HCT116 (cell line): ENCODE results near the gene ATP8B3. TPM values are rescaled to one million over a fixed set of nuclear protein-coding genes. Genes with fewer than 3 reads are reported as not detected.

Experiments
- ATAC-seq: fragments of 200-7000 bp; cut with Tn5 transposase; 2 replicates; pipeline ENCODE4 v1.9.1; 2020; ENCODE audit warnings: mild to moderate bottlenecking, moderate library complexity
- BruUV-seq: library from RNA; stranded (reverse); fragments of 400-500 nt; replicated peaks from 2 replicates; lab custom pipeline; 2021; lab: Mats Ljungman, UMichigan
- CTCF ChIA-PET: fragments of 300-600 bp; sonication (Branson Sonifier 250); formaldehyde crosslinking; loops from one replicate; lab custom pipeline; 2021; ENCODE audit warnings: antibody characterized with exemption; lab: Charles Lee
- POLR2A ChIA-PET: fragments of 300-600, 350-600 bp; sonication (Branson Sonifier 250); formaldehyde crosslinking; loops from one replicate; lab custom pipeline; 2021; ENCODE audit warnings: antibody characterized with exemption; lab: Charles Lee
- RAD21 ChIA-PET, 2 experiments: fragments of 300-600 bp; sonication (Branson Sonifier 250); formaldehyde crosslinking; loops; one replicate each; lab custom pipeline; 2023; ENCODE audit warnings: low total read pairs in 2 of 2; ENCODE audit not compliant: uncharacterized antibody in 2 of 2, unreplicated experiment in 2 of 2, low non-redundant PET in 1 of 2; lab: Charles Lee
- DNase-seq: peaks from one replicate; pipeline ENCODE4 v3.0.0-alpha.2; 2010; ENCODE audit warnings: low read depth, low spot score
- H2AFZ ChIP-seq: fragments of 200-600 bp; shearing (Covaris generic), sonication (generic); 2 replicates; pipeline ENCODE4 v1.6.1; 2017; ENCODE audit warnings: low read depth, mixed run types, mixed read lengths, antibody characterized with exemption, low read length; ENCODE audit not compliant: poor library complexity, severe bottlenecking
- H3K27ac ChIP-seq: 2 replicates; pipeline ENCODE4 v1.5.1; 2012; ENCODE audit warnings: low read depth, low read length
- H3K27me3 ChIP-seq: fragments of 200-600 bp; sonication (generic); 2 replicates; pipeline ENCODE4 v1.6.1; 2016; ENCODE audit warnings: mixed run types, low read length, mixed read lengths; ENCODE audit not compliant: insufficient read depth
- H3K36me3 ChIP-seq, 2 experiments: fragments of 200-500 bp in 1 of 2; fragments of 200-600 bp in 1 of 2; sonication (Bioruptor generic) in 1 of 2; sonication (generic) in 1 of 2; 2 replicates each; pipeline versions ENCODE4 v1.5.1 to v1.6.1; 2014 to 2016; ENCODE audit warnings: low read length in 2 of 2, inconsistent platforms in 1 of 2, mixed read lengths in 1 of 2, mixed run types in 1 of 2; ENCODE audit not compliant: insufficient read depth in 2 of 2, control insufficient read depth in 1 of 2
- H3K4me1 ChIP-seq, 2 experiments: fragments of 200-600 bp in 1 of 2; sonication (generic) in 1 of 2; 2 replicates each; pipeline versions ENCODE4 v1.5.1 to v1.6.1; 2012 to 2017; ENCODE audit warnings: low read length in 2 of 2, inconsistent platforms in 1 of 2, mild to moderate bottlenecking in 1 of 2, mixed read lengths in 1 of 2, mixed run types in 1 of 2, moderate library complexity in 1 of 2; ENCODE audit not compliant: insufficient read depth in 2 of 2, control insufficient read depth in 1 of 2
- H3K4me2 ChIP-seq: fragments of 200-600 bp; sonication (generic); 2 replicates; pipeline ENCODE4 v1.6.1; 2017; ENCODE audit warnings: mixed run types, low read length, mixed read lengths
- H3K4me3 ChIP-seq, 2 experiments: fragments of 200-600 bp in 1 of 2; sonication (generic) in 1 of 2; replicated peaks in 1 of 2; 2 replicates each; pipeline ENCODE4 v1.5.1; 2011 to 2016; ENCODE audit warnings: low read length in 2 of 2, control low read depth in 1 of 2, low read depth in 1 of 2, mild to moderate bottlenecking in 1 of 2, mixed read lengths in 1 of 2, mixed run types in 1 of 2
- H3K79me2 ChIP-seq: fragments of 200-600 bp; sonication (generic); 2 replicates; pipeline ENCODE4 v1.6.1; 2017; ENCODE audit warnings: mild to moderate bottlenecking, mixed run types, low read length, moderate library complexity, mixed read lengths; ENCODE audit not compliant: insufficient read depth
- H3K9ac ChIP-seq: fragments of 200-600 bp; sonication (generic); 2 replicates; pipeline ENCODE4 v1.6.1; 2016; ENCODE audit warnings: low read length, mixed read lengths
- H3K9me2 ChIP-seq: fragments of 200-600 bp; sonication (generic), shearing (Covaris generic); 2 replicates; pipeline ENCODE4 v1.6.1; 2017; ENCODE audit warnings: mixed run types, mild to moderate bottlenecking, moderate library complexity; ENCODE audit not compliant: insufficient read depth
- H3K9me3 ChIP-seq, 2 experiments: fragments of 200-500 bp in 1 of 2; fragments of 200-600 bp in 1 of 2; sonication (Bioruptor generic) in 1 of 2; sonication (generic) in 1 of 2; 2 replicates each; pipeline ENCODE4 v1.6.1; 2014 to 2017; ENCODE audit warnings: low read length in 2 of 2, mixed read lengths in 2 of 2, inconsistent platforms in 1 of 2, low read depth in 1 of 2, mild to moderate bottlenecking in 1 of 2, mixed run types in 1 of 2, moderate library complexity in 1 of 2; ENCODE audit not compliant: control insufficient read depth in 1 of 2, insufficient read depth in 1 of 2
- H4K20me1 ChIP-seq: fragments of 200-600 bp; sonication (generic), shearing (Covaris generic); 2 replicates; pipeline ENCODE4 v1.6.1; 2017; ENCODE audit warnings: mixed run types, mild to moderate bottlenecking, moderate library complexity; ENCODE audit not compliant: insufficient read depth
- CBX3 ChIP-seq: IDR thresholded peaks from 2 replicates; pipeline ENCODE4 v1.6.1; 2012; ENCODE audit warnings: low read depth
- EGR1 ChIP-seq: IDR thresholded peaks from 2 replicates; pipeline ENCODE4 v1.6.1; 2012; ENCODE audit warnings: low read depth
- ELF1 ChIP-seq: IDR thresholded peaks from 2 replicates; pipeline ENCODE4 v1.6.1; 2012; ENCODE audit warnings: low read depth, borderline replicate concordance
- JUND ChIP-seq: IDR thresholded peaks from 2 replicates; pipeline ENCODE4 v1.6.1; 2012
- POLR2AphosphoS5 ChIP-seq: IDR thresholded peaks from 2 replicates; pipeline ENCODE4 v1.6.1; 2011; ENCODE audit warnings: mild to moderate bottlenecking, low read depth, low read length, moderate library complexity
- SIN3A ChIP-seq: IDR thresholded peaks from 2 replicates; pipeline ENCODE4 v1.6.1; 2012; ENCODE audit warnings: low read depth
- SP1 ChIP-seq: IDR thresholded peaks from 2 replicates; pipeline ENCODE4 v1.6.1; 2012; ENCODE audit warnings: low read depth
- SRF ChIP-seq: IDR thresholded peaks from 2 replicates; pipeline ENCODE4 v1.6.1; 2012; ENCODE audit warnings: low read depth
- TCF7L2 ChIP-seq: IDR thresholded peaks from 2 replicates; pipeline ENCODE4 v1.7.0; 2011; ENCODE audit warnings: borderline replicate concordance, inconsistent platforms; ENCODE audit not compliant: insufficient read depth, insufficient read length; ENCODE audit errors: extremely low read depth
- YY1 ChIP-seq: IDR thresholded peaks from 2 replicates; pipeline ENCODE4 v1.6.1; 2011; ENCODE audit warnings: low read length, low read depth, moderate library complexity, mild to moderate bottlenecking; ENCODE audit not compliant: insufficient replicate concordance; ENCODE audit errors: extremely low read depth
- ZBTB33 ChIP-seq: IDR thresholded peaks from 2 replicates; pipeline ENCODE4 v1.6.1; 2011; ENCODE audit warnings: mild to moderate bottlenecking, low read length, moderate library complexity; ENCODE audit not compliant: insufficient replicate concordance; ENCODE audit errors: extremely low read depth
- ZFX ChIP-seq: fragments of 450-650 bp; IDR thresholded peaks from 2 replicates; pipeline ENCODE4 v1.6.1; 2017
- ZNF274 ChIP-seq: fragments of 200-500 bp; sonication (Bioruptor generic); IDR thresholded peaks from 2 replicates; pipeline ENCODE4 v1.6.1; 2014; ENCODE audit warnings: mild to moderate bottlenecking, low read depth, low read length, inconsistent platforms
- intact Hi-C: fragments of 100-400 bp; cut with micrococcal nuclease; formaldehyde crosslinking; loops from 2 replicates; pipeline ENCODE4 v1.10.0; 2022
- total RNA-seq: library from RNA; stranded (reverse); gene quantifications from one replicate; pipeline ENCODE4 v1.2.1, GENCODE V29; 2021; ENCODE audit not compliant: unreplicated experiment
- TF ChIP-seq, protein P1 (sequence below): IDR thresholded peaks from 2 replicates; pipeline ENCODE4 v1.6.1; 2012

The ATP8B3 gene
- total RNA-seq, 1 experiment from 2014 or later, result 17.0 TPM

DNA sequence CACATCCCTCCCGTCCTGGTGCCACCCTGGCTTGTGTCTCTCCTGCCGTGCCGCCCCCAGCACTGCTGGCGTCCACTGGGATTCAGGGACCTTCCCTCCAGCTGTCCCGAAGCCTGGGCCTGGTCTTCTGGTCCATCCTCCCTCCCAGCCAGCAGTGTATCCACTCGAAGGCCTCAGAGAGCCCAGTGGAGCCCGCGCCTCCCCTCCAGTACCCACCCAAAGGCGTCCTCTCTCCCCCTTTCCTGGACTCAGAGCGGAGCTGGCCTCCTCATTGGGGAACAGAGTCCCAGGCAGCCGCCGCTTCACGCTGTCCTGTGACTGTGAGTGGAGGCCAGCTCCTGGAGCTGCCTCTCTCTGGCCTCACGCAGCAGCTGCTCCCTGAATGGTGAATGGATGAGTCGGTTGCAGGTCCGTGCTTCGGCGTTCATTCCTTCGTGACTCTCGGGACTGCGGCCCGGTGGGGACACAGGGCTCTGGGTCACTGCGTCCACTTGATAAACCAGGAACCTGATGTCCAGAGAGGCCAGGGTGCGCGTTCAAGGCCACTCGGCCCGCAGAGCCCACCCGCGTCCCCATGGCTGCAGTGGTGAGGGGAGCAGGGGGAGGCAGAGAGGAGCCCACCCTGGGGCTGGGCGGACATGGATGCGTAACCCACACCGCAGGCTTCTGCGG lies 46.7 kb downstream of the ATP8B3 start:
- no peaks in the 10 kb centered on the region for H3K9me2 ChIP-seq
- H3K27ac ChIP-seq, result no peak overlapping the region; the same call in 1 of the 2 replicates
- H3K4me1 ChIP-seq, result peaks cover 9 to 54% of the 10 kb centered on the region in 2 experiments; a peak in 3 of 4 replicates
- RAD21 ChIA-PET, result no interaction called here
- H3K36me3 ChIP-seq, result 0 out of 4 replicates have a peak, but pooled peaks cover 0 to 7% of the 10 kb centered on the region in 2 experiments
- peaks cover 81% of the 10 kb centered on the region; the same call in 1 of the 2 replicates for H3K79me2 ChIP-seq
- POLR2A ChIA-PET, result interaction anchor here (1.0 kb wide), 1 partner anchor 18 kb away, joined by 3 read pairs; no protein-coding TSS in a partner anchor
- H2AFZ ChIP-seq, result no peak overlapping the region
- H3K27me3 ChIP-seq, result no peaks in the 10 kb centered on the region
- no peak overlapping the region for H3K9ac ChIP-seq
- TF ChIP-seq ZBTB33, result no peak
- no peak for TF ChIP-seq ELF1
- no peak for TF ChIP-seq JUND
- TF ChIP-seq, protein P1, sequence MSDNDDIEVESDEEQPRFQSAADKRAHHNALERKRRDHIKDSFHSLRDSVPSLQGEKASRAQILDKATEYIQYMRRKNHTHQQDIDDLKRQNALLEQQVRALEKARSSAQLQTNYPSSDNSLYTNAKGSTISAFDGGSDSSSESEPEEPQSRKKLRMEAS, result no peak
- TF ChIP-seq ZFX, result no peak
- no peak for TF ChIP-seq TCF7L2
- no peak for TF ChIP-seq SRF
- TF ChIP-seq ZNF274, result no peak
- no peak for TF ChIP-seq POLR2AphosphoS5
- TF ChIP-seq CBX3, result no peak
- TF ChIP-seq SP1, result no peak
- no peak for TF ChIP-seq SIN3A
- TF ChIP-seq YY1, result no peak
- no peak for TF ChIP-seq EGR1
- TF ChIP-seq, all 23 proteins: peak for 0
- no peak for ATAC-seq
- BruUV-seq, result no TSS peak
- no peak overlapping the region for H3K4me3 ChIP-seq
- CTCF ChIA-PET, result interaction anchor here (1.0 to 1.4 kb wide), 2 partner anchors 61 to 93 kb away, joined by 3 to 4 read pairs; no protein-coding TSS in a partner anchor
- no peak overlapping the region for H3K4me2 ChIP-seq
- peaks cover under 1 to 6% of the 10 kb centered on the region in 2 experiments; a peak in 3 of 4 replicates for H3K9me3 ChIP-seq
- intact Hi-C loops, result no loop called here
- DNase-seq, result no peak
- H4K20me1 ChIP-seq, result no peaks in the 10 kb centered on the region
